HepG2 (cell line): ENCODE results near the gene BPIFB2. TPM values are rescaled to one million over a fixed set of nuclear protein-coding genes. Genes with fewer than 3 reads are reported as not detected.

Experiments used
- ARHGAP35 ChIP-seq: sonication (generic); formaldehyde crosslinking; IDR thresholded peaks from 2 replicates; pipeline ENCODE4 v1.9.0; 2022; ENCODE audit warnings: mild to moderate bottlenecking, inconsistent platforms, moderate library complexity, missing genetic modification reagents, borderline replicate concordance
- KLF6 ChIP-seq: IDR thresholded peaks from 2 replicates; pipeline ENCODE4 v1.8.0; 2016; ENCODE audit warnings: missing biosample characterization, missing genetic modification reagents
- KMT2B ChIP-seq: IDR thresholded peaks from 2 replicates; pipeline ENCODE4 v1.6.1; 2016; ENCODE audit warnings: missing genetic modification reagents, missing compliant biosample characterization
- MAF1 ChIP-seq: sonication (generic); formaldehyde crosslinking; IDR thresholded peaks from 2 replicates; pipeline ENCODE4 v1.5.0; 2020; ENCODE audit warnings: missing genetic modification reagents, borderline replicate concordance
- MBNL3 ChIP-seq: fragments of 250-450 bp; sonication (Bioruptor Pico); conservative IDR thresholded peaks from 2 replicates; pipeline ENCODE4 v1.8.0; 2022; ENCODE audit warnings: mild to moderate bottlenecking, inconsistent platforms
- MEF2D ChIP-seq: sonication (generic); formaldehyde crosslinking; IDR thresholded peaks from 2 replicates; pipeline ENCODE4 v1.5.1; 2020; ENCODE audit warnings: mild to moderate bottlenecking, missing genetic modification reagents
- NFKBIZ ChIP-seq: IDR thresholded peaks from 2 replicates; pipeline ENCODE4 v1.6.1; 2018; ENCODE audit warnings: missing genetic modification reagents, missing compliant biosample characterization
- NPAS2 ChIP-seq: sonication (generic); formaldehyde crosslinking; IDR thresholded peaks from 2 replicates; pipeline ENCODE4 v1.8.0; 2022; ENCODE audit warnings: mild to moderate bottlenecking, missing genetic modification reagents, borderline replicate concordance
- NR3C1 ChIP-seq: sonication (generic); formaldehyde crosslinking; IDR thresholded peaks from 2 replicates; pipeline ENCODE4 v1.4.0; 2020; ENCODE audit warnings: missing genetic modification reagents
- PLRG1 ChIP-seq: fragments of 450-650 bp; conservative IDR thresholded peaks from 2 replicates; pipeline ENCODE4 v1.6.1; 2016
- SIN3A ChIP-seq: IDR thresholded peaks from 2 replicates; pipeline ENCODE4 v1.6.1; 2011; ENCODE audit warnings: low read depth, mild to moderate bottlenecking, control low read depth, low read length, borderline replicate concordance
- SRY ChIP-seq: sonication (generic); formaldehyde crosslinking; IDR thresholded peaks from 2 replicates; pipeline ENCODE4 v1.8.0; 2022; ENCODE audit warnings: mild to moderate bottlenecking, missing genetic modification reagents
- TGIF2 ChIP-seq: IDR thresholded peaks from 2 replicates; pipeline ENCODE4 v1.6.1; 2016; ENCODE audit warnings: control low read depth, missing compliant biosample characterization
- ZNF331 ChIP-seq: sonication (generic); formaldehyde crosslinking; IDR thresholded peaks from 2 replicates; pipeline ENCODE4 v1.4.0; 2020; ENCODE audit warnings: missing genetic modification reagents
- ZNF44 ChIP-seq: sonication (generic); formaldehyde crosslinking; IDR thresholded peaks from 2 replicates; pipeline ENCODE4 v1.5.1; 2020; ENCODE audit warnings: mild to moderate bottlenecking, missing genetic modification reagents
- ZNF460 ChIP-seq: sonication (generic); formaldehyde crosslinking; IDR thresholded peaks from 2 replicates; pipeline ENCODE4 v1.5.1; 2020; ENCODE audit warnings: missing genetic modification reagents, mild to moderate bottlenecking, borderline replicate concordance
- ZNF496 ChIP-seq: sonication (generic); formaldehyde crosslinking; IDR thresholded peaks from 2 replicates; pipeline ENCODE4 v1.8.1; 2023; ENCODE audit warnings: mild to moderate bottlenecking, moderate library complexity, missing genetic modification reagents; ENCODE audit not compliant: insufficient replicate concordance
- ZNF549 ChIP-seq: sonication (generic); formaldehyde crosslinking; IDR thresholded peaks from 2 replicates; pipeline ENCODE4 v1.5.0; 2020; ENCODE audit warnings: missing genetic modification reagents
- ZNF580 ChIP-seq: IDR thresholded peaks from 2 replicates; pipeline ENCODE4 v1.6.1; 2016; ENCODE audit warnings: low read depth, borderline replicate concordance
- ZNF720 ChIP-seq: sonication (generic); formaldehyde crosslinking; IDR thresholded peaks from 2 replicates; pipeline ENCODE4 v1.4.0; 2020; ENCODE audit warnings: missing genetic modification reagents
- ZNF776 ChIP-seq: sonication (generic); formaldehyde crosslinking; IDR thresholded peaks from 2 replicates; pipeline ENCODE4 v1.4.0; 2020; ENCODE audit warnings: mild to moderate bottlenecking, missing genetic modification reagents
- ZNF83 ChIP-seq: sonication (generic); formaldehyde crosslinking; IDR thresholded peaks from 2 replicates; pipeline ENCODE4 v1.4.0; 2020; ENCODE audit warnings: missing genetic modification reagents, mild to moderate bottlenecking, borderline replicate concordance
- ZNF839 ChIP-seq: sonication (generic); formaldehyde crosslinking; IDR thresholded peaks from 2 replicates; pipeline ENCODE4 v1.4.0; 2020; ENCODE audit warnings: missing genetic modification reagents, mild to moderate bottlenecking, borderline replicate concordance
- ZXDC ChIP-seq: sonication (generic); formaldehyde crosslinking; IDR thresholded peaks from 2 replicates; pipeline ENCODE4 v1.5.0; 2020; ENCODE audit warnings: mild to moderate bottlenecking, missing genetic modification reagents
- polyA plus RNA-seq, 8 experiments: library from polyadenylated mRNA; depleted of rRNA in 3 of 8; stranded (reverse) in 7 of 8; unstranded in 1 of 8; fragments of >200 nt; fragmentation: Illumina TruSeq in 4 of 8; extraction: Trizol in 4 of 8; gene quantifications; 2 replicates each; pipeline versions ENCODE4 v1.2.1 to v1.2.3, GENCODE V29; 2011 to 2016; ENCODE audit warnings: low read depth in 4 of 8, missing spikeins in 1 of 8, mixed read lengths in 1 of 8; ENCODE audit not compliant: insufficient read depth in 1 of 8
- total RNA-seq, 5 experiments: library from RNA; depleted of rRNA; stranded (reverse); fragments of >200 nt; fragmentation: Illumina TruSeq; extraction: Trizol; gene quantifications; 2 replicates each; pipeline ENCODE4 v1.2.3, GENCODE V29; 2016; ENCODE audit warnings: low read depth in 1 of 5
- TF ChIP-seq, protein P1 (sequence below): sonication (generic); formaldehyde crosslinking; IDR thresholded peaks from 2 replicates; pipeline ENCODE4 v1.8.0; 2022; ENCODE audit warnings: mild to moderate bottlenecking, missing genetic modification reagents, moderate library complexity
- TF ChIP-seq, protein P2 (sequence below): sonication (generic); formaldehyde crosslinking; conservative IDR thresholded peaks from 2 replicates; pipeline ENCODE4 v1.8.1; 2023; ENCODE audit warnings: missing genetic modification reagents

Gene BPIFB2
- total and polyA plus RNA-seq, 2 of the 13 experiments (the other 11 are each of a cell fraction or from before 2014, with no cell fraction given), result 54.5 to 902 TPM

- peak; percentile 48; the same call in 1 of the 2 replicates for TF ChIP-seq ZXDC (CRISPR knock-in tag)
- no peak for TF ChIP-seq ZNF496 (CRISPR knock-in tag)
- TF ChIP-seq NFKBIZ (CRISPR knock-in tag), result peak; percentile 96; the same call in 1 of the 2 replicates
- TF ChIP-seq TGIF2 (CRISPR knock-in tag), result no peak
- no peak for TF ChIP-seq ZNF83 (CRISPR knock-in tag)
- TF ChIP-seq, protein P1, sequence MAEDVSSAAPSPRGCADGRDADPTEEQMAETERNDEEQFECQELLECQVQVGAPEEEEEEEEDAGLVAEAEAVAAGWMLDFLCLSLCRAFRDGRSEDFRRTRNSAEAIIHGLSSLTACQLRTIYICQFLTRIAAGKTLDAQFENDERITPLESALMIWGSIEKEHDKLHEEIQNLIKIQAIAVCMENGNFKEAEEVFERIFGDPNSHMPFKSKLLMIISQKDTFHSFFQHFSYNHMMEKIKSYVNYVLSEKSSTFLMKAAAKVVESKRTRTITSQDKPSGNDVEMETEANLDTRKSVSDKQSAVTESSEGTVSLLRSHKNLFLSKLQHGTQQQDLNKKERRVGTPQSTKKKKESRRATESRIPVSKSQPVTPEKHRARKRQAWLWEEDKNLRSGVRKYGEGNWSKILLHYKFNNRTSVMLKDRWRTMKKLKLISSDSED (CRISPR knock-in tag), result 0 out of 2 replicates have a peak, but pooled peaks have one; percentile 47
- peak; percentile 97 for TF ChIP-seq ZNF44 (CRISPR knock-in tag)
- peak; percentile 63; the same call in 1 of the 2 replicates for TF ChIP-seq KLF6 (CRISPR knock-in tag)
- TF ChIP-seq ZNF549 (CRISPR knock-in tag), result no peak
- no peak for TF ChIP-seq ZNF839 (CRISPR knock-in tag)
- no peak for TF ChIP-seq NPAS2 (CRISPR knock-in tag)
- no peak for TF ChIP-seq ZNF720 (CRISPR knock-in tag)
- TF ChIP-seq, protein P2, sequence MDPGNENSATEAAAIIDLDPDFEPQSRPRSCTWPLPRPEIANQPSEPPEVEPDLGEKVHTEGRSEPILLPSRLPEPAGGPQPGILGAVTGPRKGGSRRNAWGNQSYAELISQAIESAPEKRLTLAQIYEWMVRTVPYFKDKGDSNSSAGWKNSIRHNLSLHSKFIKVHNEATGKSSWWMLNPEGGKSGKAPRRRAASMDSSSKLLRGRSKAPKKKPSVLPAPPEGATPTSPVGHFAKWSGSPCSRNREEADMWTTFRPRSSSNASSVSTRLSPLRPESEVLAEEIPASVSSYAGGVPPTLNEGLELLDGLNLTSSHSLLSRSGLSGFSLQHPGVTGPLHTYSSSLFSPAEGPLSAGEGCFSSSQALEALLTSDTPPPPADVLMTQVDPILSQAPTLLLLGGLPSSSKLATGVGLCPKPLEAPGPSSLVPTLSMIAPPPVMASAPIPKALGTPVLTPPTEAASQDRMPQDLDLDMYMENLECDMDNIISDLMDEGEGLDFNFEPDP (CRISPR knock-in tag), result no peak
- TF ChIP-seq MAF1 (CRISPR knock-in tag), result no peak
- TF ChIP-seq ZNF331 (CRISPR knock-in tag), result peak; percentile 96
- TF ChIP-seq ZNF460 (CRISPR knock-in tag), result no peak
- no peak for TF ChIP-seq KMT2B (CRISPR knock-in tag)
- TF ChIP-seq NR3C1 (CRISPR knock-in tag), result no peak
- TF ChIP-seq ZNF580, result peak; percentile 98
- TF ChIP-seq MEF2D (CRISPR knock-in tag), result peak; percentile 97
- TF ChIP-seq MBNL3, result no peak
- no peak for TF ChIP-seq PLRG1
- 0 out of 2 replicates have a peak, but pooled peaks have one; percentile 79 for TF ChIP-seq SIN3A
- TF ChIP-seq ARHGAP35 (CRISPR knock-in tag), result peak; percentile 44; the same call in 1 of the 2 replicates
- no peak; the same call in 1 of the 2 replicates for TF ChIP-seq SRY
- TF ChIP-seq ZNF776 (CRISPR knock-in tag), result no peak; the same call in 1 of the 2 replicates
Measured at GRCh38 chr20:33005908-33006775, 1.4 kb upstream of the BPIFB2 start (continued).
